ENCODE results near the gene CYYR1.

CYYR1 gene

GRCh38 chr21:26553898-26554297, 19.2 kb downstream of the CYYR1 start:
- no peak for DNase-seq (ENCODE audit: low read depth)

GRCh38 chr21:26550326-26550725, 22.8 kb downstream of the CYYR1 start:
- DNase-seq (ENCODE audit: low read depth) = no peak

GRCh38 chr21:26546446-26547097, 26.5 kb downstream of the CYYR1 start:
- no peak for DNase-seq (ENCODE audit: low read depth)

GRCh38 chr21:26544201-26544775, 28.8 kb downstream of the CYYR1 start:
- no peak for DNase-seq (ENCODE audit: low read depth)

GRCh38 chr21:26540651-26541050, 32.4 kb downstream of the CYYR1 start:
- DNase-seq (ENCODE audit: low read depth) = no peak

- DNase-seq (ENCODE audit: low read depth) = no peak
Measured at GRCh38 chr21:26539566-26539965, 33.5 kb downstream of the CYYR1 start.

GRCh38 chr21:26534517-26534916, 38.6 kb downstream of the CYYR1 start:
- no peak for DNase-seq (ENCODE audit: low read depth)

GRCh38 chr21:26532208-26532607, 40.9 kb downstream of the CYYR1 start:
- DNase-seq (ENCODE audit: low read depth) = no peak

GRCh38 chr21:26529526-26529925, 43.6 kb downstream of the CYYR1 start:
- no peak for DNase-seq (ENCODE audit: low read depth)

- no peak for DNase-seq (ENCODE audit: low read depth)
Measured at GRCh38 chr21:26528882-26529281, 44.2 kb downstream of the CYYR1 start.

GRCh38 chr21:26522704-26523103, 50.4 kb downstream of the CYYR1 start:
- no peak for DNase-seq (ENCODE audit: low read depth)

GRCh38 chr21:26519142-26519541, 53.9 kb downstream of the CYYR1 start:
- DNase-seq (ENCODE audit: low read depth) = no peak

GRCh38 chr21:26515257-26515656, 57.8 kb downstream of the CYYR1 start:
- no peak for DNase-seq (ENCODE audit: low read depth)

- no peak for DNase-seq (ENCODE audit: low read depth)
Measured at GRCh38 chr21:26513212-26513611, 59.9 kb downstream of the CYYR1 start.

- no peak for DNase-seq (ENCODE audit: low read depth)
Measured at GRCh38 chr21:26512664-26513063, 60.4 kb downstream of the CYYR1 start.

- DNase-seq (ENCODE audit: low read depth) = no peak
Measured at GRCh38 chr21:26508903-26509302, 64.2 kb downstream of the CYYR1 start.

- no peak for DNase-seq (ENCODE audit: low read depth)
Measured at GRCh38 chr21:26506956-26507355, 66.1 kb downstream of the CYYR1 start.

- DNase-seq (ENCODE audit: low read depth) = no peak
Measured at GRCh38 chr21:26505211-26505610, 67.9 kb downstream of the CYYR1 start.

GRCh38 chr21:26503414-26503813, 69.7 kb downstream of the CYYR1 start:
- DNase-seq (ENCODE audit: low read depth) = no peak

- no peak for DNase-seq (ENCODE audit: low read depth)
Measured at GRCh38 chr21:26501495-26502021, 71.5 kb downstream of the CYYR1 start.

GRCh38 chr21:26499495-26499894, 73.6 kb downstream of the CYYR1 start:
- DNase-seq (ENCODE audit: low read depth) = no peak

- DNase-seq (ENCODE audit: low read depth) = no peak
Measured at GRCh38 chr21:26495283-26495849, 77.7 kb downstream of the CYYR1 start.

GRCh38 chr21:26491663-26492062, 81.4 kb downstream of the CYYR1 start:
- DNase-seq (ENCODE audit: low read depth) = no peak

GRCh38 chr21:26490771-26491170, 82.3 kb downstream of the CYYR1 start:
- DNase-seq (ENCODE audit: low read depth) = no peak
